ENCODE data around the gene MT1M.
A peak's percentile ranks its signal among the peaks of the same experiment; 100 is the strongest.

MT1M gene

GRCh38 chr16:56625943-56626654 lies 6.4 kb upstream of the MT1M start:
- no peak for DNase-seq (ENCODE audit: low read depth, low spot score)

GRCh38 chr16:56626685-56627084 lies 5.8 kb upstream of the MT1M start:
- DNase-seq (ENCODE audit: low read depth, low spot score), result no peak

More at GRCh38 chr16:56625943-56626654, 6.4 kb upstream of the MT1M start:
- peak overlapping the region; percentile 69 for H3K27ac ChIP-seq

GRCh38 chr16:56628486-56629350 lies 3.7 kb upstream of the MT1M start:
- no peak for DNase-seq (ENCODE audit: low read depth, low spot score)
- no peak overlapping the region for H3K27ac ChIP-seq

More at GRCh38 chr16:56626685-56627084, 5.8 kb upstream of the MT1M start:
- peak overlapping the region; percentile 69 for H3K27ac ChIP-seq

- no peak overlapping the region for H3K27ac ChIP-seq
- no peak for DNase-seq (ENCODE audit: low read depth, low spot score)
Observed at GRCh38 chr16:56629531-56629930, 2.9 kb upstream of the MT1M start.

GRCh38 chr16:56630134-56630533 lies 2.3 kb upstream of the MT1M start:
- no peak overlapping the region for H3K27ac ChIP-seq
- no peak for DNase-seq (ENCODE audit: low read depth, low spot score)

- H3K27ac ChIP-seq, result no peak overlapping the region
- no peak for DNase-seq (ENCODE audit: low read depth, low spot score)
Observed at GRCh38 chr16:56631197-56631596, 1.3 kb upstream of the MT1M start.

GRCh38 chr16:56631832-56632155 lies 665 bp upstream of the MT1M start:
- no peak for DNase-seq (ENCODE audit: low read depth, low spot score)
- no peak overlapping the region for H3K27ac ChIP-seq

GRCh38 chr16:56632848-56633365 lies 448 bp downstream of the MT1M start:
- no peak overlapping the region for H3K27ac ChIP-seq
- no peak for DNase-seq (ENCODE audit: low read depth, low spot score)

- no peak for DNase-seq (ENCODE audit: low read depth, low spot score)
- H3K27ac ChIP-seq, result no peak overlapping the region
Observed at GRCh38 chr16:56633535-56633934, 1.1 kb downstream of the MT1M start.

- no peak overlapping the region for H3K27ac ChIP-seq
- no peak for DNase-seq (ENCODE audit: low read depth, low spot score)
Observed at GRCh38 chr16:56634715-56635440, 2.4 kb downstream of the MT1M start.

- no peak for DNase-seq (ENCODE audit: low read depth, low spot score)
- no peak overlapping the region for H3K27ac ChIP-seq
Observed at GRCh38 chr16:56635441-56635967, 3.0 kb downstream of the MT1M start.

- no peak overlapping the region for H3K27ac ChIP-seq
- no peak for DNase-seq (ENCODE audit: low read depth, low spot score)
Observed at GRCh38 chr16:56636616-56637413, 4.4 kb downstream of the MT1M start.

- DNase-seq (ENCODE audit: low read depth, low spot score), result no peak
- no peak within 1 kb of the TSS for H3K27ac ChIP-seq
Observed at GRCh38 chr16:56637814-56638750, 5.6 kb downstream of the MT1M start, which contains the start of gene MT1A. Gene MT1A (plus strand): TSS chr16:56638666. CDS start chr16:56638739, 73 bp downstream.

- no peak overlapping the region for H3K27ac ChIP-seq
- DNase-seq (ENCODE audit: low read depth, low spot score), result no peak
Observed at GRCh38 chr16:56639045-56639444, 6.6 kb downstream of the MT1M start.

GRCh38 chr16:56640076-56640475 lies 7.6 kb downstream of the MT1M start:
- no peak overlapping the region for H3K27ac ChIP-seq

GRCh38 chr16:56641166-56641565 lies 8.7 kb downstream of the MT1M start:
- DNase-seq (ENCODE audit: low read depth, low spot score), result no peak
- H3K27ac ChIP-seq, result no peak overlapping the region

More at GRCh38 chr16:56640076-56640475, 7.6 kb downstream of the MT1M start:
- DNase-seq (ENCODE audit: low read depth, low spot score), result no peak

GRCh38 chr16:56643080-56643778 lies 10.8 kb downstream of the MT1M start:
- DNase-seq (ENCODE audit: low read depth, low spot score), result no peak
- no peak overlapping the region for H3K27ac ChIP-seq

GRCh38 chr16:56643833-56644232 lies 11.4 kb downstream of the MT1M start:
- no peak overlapping the region for H3K27ac ChIP-seq
- DNase-seq (ENCODE audit: low read depth, low spot score), result no peak
